Bone marrow (tissue), 2 donors: ENCODE measurements around the gene ZNF22.

Experiments
- DNase-seq, 2 donors: peaks; one replicate each; lab custom pipeline; 2025; lab: John Stamatoyannopoulos, UW

The ZNF22 gene

DNA sequence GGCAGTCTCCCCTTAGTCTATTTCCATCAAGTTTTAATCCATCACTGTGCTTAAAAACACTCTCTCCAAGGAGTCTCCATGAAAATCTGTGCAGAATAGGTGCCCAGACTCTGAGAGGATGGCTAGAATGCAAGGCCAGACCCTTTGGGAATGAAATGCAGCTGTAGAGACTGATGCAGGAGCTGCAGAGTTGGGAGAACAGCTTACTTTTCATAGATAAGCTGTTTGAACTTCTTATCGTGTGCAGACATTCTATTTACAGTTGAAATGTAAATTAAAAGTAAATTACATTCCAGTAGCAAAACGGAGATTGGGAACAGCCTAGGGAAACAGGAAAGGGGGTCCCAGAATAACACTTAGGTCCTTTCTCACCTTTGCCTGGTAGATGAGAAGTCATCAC, 14.9 kb downstream of the ZNF22 start:
- DNase-seq = no peak

DNA sequence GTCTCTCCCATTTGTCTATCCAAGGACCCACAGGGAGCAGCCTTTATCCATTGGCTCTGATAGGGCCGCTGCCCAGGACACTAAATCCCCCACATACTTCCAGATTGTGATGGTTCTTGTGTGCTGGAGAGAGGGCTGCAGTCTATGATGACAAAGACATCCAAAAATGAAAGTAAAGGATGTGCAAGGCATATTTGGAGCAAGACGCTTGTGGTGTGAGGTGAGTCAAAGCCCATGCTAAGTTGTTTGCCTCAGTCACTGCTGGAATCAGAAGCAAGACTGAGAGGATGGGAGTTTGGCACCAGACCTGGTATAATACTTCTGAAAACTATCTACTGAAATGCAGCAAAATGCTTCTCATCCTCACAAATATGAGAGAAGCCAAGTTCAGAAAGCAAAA, 22.7 kb downstream of the ZNF22 start:
- DNase-seq = no peak

DNA sequence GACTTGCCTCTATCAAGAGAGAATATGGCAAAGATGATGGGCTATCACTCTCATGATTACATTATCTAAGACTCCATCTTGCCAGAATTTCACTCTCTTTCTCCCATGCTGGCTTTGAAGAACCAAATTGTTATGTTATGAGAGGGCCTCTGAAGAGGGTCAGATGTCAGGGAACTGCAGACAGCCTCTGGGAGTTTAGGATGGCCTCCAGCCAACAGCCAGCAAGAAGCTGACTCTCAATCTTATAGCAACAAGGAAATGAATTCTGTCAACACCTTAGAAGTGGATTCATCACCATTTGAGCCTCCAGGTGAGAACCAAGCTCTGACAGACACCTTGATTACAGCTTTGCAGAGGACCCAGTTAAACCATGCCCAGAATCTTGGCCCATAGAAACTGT, 33.6 kb downstream of the ZNF22 start:
- no peak for DNase-seq

DNA sequence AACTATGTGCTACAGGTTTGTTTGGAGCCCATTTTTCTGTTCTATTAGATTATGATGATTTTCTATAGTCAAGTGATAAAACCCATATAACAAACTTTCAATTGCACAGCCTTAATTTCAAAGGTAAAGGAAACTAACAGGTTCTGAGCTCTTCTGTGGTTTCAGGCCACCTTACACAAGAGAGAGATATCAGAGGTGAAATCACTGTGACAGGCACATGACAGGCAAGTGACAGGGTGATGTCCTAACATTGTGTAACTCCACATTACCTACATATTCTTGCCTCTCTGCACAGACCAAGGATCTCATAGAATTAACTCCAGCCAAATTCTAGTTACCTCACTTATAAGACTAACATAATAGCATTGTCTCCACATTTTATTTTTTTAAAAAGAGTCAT, 35.0 kb downstream of the ZNF22 start:
- DNase-seq = no peak

DNA sequence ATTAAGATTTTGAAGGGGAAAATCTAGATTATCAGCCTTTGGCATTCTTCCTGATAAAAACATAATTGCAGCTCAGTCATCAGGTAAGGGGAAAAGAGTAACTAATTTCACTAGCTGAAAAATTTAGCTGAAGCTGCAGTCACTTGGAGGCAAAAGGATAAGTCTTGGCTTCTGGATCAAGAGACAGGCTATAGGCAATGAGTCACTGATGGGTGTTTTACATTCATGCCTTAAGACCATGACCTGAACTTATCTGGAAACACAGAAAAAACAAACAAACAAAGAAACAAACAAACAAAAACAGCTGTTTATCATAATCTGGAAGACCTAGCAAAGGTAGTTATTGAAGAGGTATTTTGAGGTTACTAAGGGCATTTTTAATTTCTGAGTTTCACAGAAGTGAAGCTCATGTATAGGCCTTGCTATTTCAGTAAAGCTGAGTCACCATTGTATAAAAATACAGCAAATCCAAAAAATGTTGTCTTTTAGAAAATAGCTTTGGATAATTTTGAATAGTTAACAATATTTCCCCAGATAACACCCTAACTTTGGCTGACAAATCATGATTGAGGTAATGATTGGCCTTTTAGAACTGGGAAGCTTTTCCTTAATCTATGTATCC, 40.3 kb downstream of the ZNF22 start:
- no peak for DNase-seq

DNA sequence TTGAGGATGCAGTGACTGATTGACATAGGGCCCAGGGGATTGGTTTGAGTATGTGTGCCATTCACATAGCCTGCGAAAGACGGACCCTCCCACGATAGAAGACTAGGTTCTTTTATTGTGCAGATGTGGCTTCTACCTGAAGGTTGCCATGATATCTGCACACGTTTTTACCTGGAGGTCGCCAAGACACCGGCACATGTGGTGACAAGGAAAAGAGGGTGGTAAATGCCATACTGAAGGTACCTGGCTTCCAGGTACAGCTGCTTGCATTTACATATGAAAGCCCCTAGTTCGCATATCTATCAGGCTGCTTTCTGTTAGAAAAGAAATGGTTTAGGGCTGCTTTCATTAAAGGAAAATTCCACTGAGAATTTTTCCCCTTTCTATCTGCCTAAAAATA, 43.6 kb downstream of the ZNF22 start:
- DNase-seq = no peak

DNA sequence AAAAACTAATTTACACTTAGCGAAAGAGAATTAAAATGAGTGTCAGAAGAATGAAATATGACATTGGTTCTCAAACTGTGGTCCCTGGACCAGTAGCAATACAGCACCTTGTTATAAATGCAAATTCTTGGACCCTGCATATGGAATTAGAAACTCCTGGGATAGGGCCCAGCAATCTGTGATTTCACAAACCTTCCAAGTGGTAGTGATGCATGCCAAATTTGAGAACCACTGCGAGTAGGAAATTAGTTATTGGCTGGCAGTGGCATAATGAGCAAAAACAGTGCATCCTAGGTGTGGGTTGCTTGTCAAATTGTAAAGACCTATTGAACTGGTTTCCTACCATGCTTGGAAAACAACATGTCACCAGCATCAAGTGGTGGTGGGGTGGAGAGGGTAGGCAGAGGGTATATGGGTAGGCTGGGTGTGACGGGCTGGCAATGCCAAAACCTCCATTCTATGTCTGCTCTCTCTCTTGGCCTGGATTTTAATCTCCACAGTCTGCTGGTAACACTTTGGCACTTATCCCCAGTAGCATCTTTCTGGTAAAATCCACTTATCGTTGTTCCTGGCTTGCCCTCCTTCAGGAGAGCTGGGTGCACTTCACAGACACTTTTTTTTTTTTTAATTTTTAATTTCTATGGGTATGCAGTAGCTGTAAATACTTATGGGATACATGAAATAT, 50.0 kb downstream of the ZNF22 start:
- DNase-seq = no peak

DNA sequence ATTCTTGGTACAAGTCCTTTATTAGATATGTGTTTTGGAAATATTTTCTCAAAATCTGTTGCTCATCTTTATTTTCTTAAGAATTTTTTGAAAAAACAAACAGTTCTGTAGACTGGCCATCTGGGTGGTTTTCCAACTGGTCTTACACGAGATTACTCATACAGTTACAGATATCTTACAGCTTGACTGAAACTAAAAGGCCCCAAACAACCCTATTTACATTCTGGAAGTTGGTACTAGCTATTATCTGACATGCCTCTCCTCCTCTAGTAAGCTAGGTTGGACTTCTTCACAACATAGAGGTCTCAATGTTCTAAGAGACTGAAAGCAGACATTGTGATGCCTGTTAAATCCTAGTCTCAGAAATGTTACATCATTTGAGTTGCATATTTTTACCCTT, 52.0 kb downstream of the ZNF22 start:
- DNase-seq = no peak

DNA sequence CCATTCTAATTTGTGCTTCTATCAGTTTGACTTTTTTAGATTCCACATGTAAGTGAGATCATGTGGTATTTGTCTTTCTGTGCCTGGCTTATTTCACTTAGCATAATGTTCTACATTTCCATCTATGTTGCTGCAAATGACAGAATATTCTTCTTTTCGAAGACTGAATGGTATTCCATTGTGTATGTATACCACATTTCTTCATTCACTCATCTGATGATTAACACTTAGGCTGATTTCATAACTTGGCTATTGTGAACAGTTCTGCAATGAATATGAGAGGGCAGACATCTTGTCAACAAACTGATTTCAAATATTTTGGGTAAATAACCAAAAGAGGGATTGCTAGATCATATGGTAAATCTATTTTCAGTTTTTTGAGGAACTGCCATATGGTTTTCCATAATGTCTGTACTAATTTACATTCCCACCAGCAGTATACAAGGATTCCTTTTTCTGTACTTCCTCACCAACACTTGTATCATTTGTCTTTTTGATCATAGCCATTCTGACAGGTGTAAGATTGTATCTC, 52.9 kb downstream of the ZNF22 start:
- no peak for DNase-seq
